Nucleus accumbens (tissue), 56 donors: Measurements from ENCODE around the gene GCLM.

Source experiments
- DNase-seq, 56 donors: peaks; one replicate each; lab custom pipeline; 2025; lab: John Stamatoyannopoulos, UW

GCLM gene

GRCh38 chr1:93847811-93848288 lies 61.4 kb downstream of the GCLM start:
- DNase-seq = peak in 50 of 56 donors; percentile 7 to 82 (median 64)

DNA sequence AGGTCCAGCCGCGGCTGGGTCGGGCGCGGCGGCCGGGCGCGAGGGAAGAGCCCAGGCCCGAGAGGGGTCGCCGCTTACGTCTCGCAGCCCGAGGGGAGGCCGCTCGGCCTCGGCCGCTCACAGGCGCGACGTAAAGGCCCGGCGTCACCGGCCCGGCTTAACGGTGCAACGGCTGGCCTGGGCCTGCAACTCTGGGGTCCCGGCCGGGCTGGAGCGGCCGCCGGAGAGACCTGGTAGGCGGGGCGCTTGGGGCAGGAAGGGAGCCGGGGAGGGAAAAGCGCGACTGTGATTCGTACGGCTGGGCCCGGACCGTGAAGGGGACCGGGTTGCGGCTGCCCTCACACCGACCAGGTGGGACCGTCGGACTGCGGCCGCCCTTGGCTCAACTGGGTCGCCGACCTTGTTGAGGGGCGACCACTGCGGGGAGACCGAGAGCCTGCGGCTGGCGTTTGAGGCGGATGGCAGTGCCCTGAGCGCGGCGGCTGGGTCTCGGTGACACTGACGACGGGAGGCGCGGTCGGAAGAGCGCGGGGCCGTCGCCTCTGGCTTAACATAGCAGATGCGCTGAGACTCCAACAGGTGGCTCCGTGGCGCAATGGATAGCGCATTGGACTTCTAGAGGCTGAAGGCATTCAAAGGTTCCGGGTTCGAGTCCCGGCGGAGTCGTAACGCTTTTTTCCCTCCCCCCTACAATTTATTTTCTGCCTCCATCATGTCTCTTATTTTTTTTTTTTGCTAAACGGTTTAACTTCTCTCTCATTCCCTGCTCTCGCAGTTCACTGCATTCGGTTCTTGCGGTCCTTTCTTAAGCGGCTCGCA lies 62.0 kb downstream of the GCLM start:
- DNase-seq = peak in 55 of 56 donors; percentile 32 to 91 (median 78)

DNA sequence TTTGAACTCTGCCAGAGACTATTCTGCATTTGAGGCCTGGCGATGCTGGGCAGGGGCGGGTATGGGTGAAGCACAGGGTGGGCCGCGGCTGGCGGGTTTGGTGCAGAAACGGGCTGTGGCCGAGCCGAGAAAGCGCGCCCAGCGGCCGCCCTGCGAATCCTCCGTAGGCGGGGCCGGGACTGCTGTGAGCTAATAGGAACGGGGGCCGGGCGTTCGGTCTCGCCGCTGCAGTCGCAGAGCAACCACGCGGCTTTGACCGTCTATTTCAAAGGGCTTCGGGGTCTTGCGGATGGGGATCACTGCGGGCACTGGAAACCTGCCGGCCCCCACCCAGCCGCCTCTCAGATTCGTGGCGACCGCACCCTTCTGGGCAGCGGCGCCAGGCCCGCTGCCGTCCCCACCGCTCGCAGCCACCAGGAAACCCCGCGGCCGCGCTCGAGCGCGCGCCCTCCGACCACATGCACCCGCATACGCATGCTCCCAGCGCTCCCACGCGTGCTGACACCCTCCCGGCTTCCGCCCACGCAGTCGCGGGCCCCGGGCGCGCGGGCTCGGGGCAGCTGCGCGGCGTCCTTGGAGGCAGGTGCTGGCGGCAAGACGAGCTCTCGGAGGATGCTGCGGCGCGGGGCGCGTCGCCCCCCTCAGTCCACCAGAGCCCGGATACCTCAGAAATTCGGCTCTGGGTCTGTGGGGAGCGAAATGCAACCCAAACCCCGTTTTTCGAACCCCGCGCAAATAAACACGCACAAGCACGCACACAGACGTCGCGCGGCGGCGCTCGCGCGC lies 62.8 kb downstream of the GCLM start:
- peak in 55 of 56 donors; percentile 55 to 96 (median 86) for DNase-seq

GRCh38 chr1:93845538-93846205 lies 63.6 kb downstream of the GCLM start:
- DNase-seq = peak in 8 of 56 donors; percentile 18 to 63 (median 29)

DNA sequence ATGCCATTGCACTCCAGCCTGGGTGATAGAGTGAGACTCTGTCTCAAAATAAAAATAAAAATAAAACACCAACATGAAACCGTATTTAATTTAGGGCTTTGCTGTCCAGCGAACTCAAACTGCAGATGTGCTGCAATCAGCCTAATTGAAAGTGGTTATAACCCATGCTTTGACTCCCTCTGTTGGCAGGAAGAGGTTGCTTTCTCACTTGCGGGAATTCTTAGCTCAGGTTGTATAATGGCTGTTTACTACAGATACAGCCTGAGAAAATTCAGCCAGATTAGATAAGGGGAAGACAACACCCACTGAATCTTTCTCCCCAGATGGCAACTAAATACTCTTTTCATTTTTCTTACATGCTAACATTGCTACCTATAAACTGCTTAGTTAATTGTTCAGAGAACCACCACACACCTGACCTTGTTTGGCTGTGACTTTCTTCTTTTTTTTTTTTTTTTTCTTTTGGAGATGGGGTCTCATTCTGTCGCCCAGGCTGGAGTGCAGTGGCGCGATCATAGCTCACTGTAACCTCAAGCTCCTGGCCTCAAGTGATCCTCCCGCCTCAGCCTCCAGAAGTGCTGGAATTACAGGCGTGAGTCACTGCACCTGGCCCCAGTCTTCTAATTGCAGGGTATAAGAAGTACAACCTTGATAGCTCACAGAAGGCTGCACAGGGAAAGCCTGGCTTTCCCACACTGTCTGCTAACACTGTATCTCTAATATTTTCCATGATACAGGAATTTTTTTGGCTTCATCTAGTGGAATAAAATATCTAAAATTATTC lies 64.8 kb downstream of the GCLM start:
- peak in 26 of 56 donors; percentile 0 to 65 (median 11) for DNase-seq

GRCh38 chr1:93842750-93843500 lies 66.3 kb downstream of the GCLM start:
- DNase-seq = no peak

GRCh38 chr1:93841771-93842170 lies 67.5 kb downstream of the GCLM start:
- no peak for DNase-seq

DNA sequence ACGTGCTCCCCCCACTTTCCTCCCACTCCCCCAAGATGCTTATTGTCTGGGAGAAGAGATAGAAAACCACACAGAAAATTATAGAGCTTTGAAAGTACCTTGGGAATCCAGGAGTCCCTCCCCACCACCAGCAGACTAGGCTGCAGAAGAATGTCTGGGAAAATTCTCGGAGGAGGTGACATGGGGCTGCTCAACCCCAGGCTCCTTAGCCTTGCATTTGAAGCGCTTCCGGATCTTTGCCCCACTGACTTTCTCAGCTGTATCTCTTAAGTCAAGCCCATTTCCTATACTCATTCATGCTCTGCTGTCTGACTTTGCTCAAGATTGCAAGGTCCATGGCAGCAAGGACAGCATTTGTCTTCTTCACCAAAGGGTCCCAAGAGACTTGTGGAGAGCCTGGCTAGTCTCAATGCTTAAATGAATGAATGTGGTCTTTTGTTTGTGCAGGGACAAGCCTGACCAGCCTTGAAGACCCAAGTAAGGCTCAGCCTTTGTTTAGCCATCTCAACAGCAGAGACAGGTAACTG lies 68.2 kb downstream of the GCLM start:
- DNase-seq = no peak

DNA sequence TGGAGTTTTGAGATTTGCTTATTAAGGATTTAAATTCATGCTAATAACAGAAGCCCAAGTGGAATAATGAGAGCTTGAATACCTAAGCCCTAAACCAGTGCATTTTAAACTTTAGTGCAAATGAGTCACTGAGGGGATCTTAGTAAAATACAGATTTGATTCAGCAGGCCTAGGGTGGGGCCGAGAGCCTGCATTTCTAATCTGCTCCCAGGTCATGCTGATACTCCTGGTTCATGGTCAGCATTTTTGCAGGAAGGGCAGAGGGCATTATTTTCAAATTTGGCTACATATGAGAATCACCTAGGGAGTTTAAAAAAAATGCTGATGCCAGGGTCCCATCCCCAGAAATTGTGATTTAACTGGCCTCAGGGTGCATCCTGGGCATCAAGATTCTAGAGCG lies 69.5 kb downstream of the GCLM start:
- no peak for DNase-seq

GRCh38 chr1:93839307-93839706 lies 69.9 kb downstream of the GCLM start:
- no peak for DNase-seq

- no peak for DNase-seq
Observed at GRCh38 chr1:93837961-93838360, 71.3 kb downstream of the GCLM start.
